HCT116 (cell line): Measurements from ENCODE around the gene DIAPH3. TPM values are rescaled to one million over a fixed set of nuclear protein-coding genes. Genes with fewer than 3 reads are reported as not detected.

ENCODE experiments used
- ATAC-seq: fragments of 200-7000 bp; cut with Tn5 transposase; 2 replicates; pipeline ENCODE4 v1.9.1; 2020; ENCODE audit warnings: mild to moderate bottlenecking, moderate library complexity
- BruUV-seq: library from RNA; stranded (reverse); fragments of 400-500 nt; replicated peaks from 2 replicates; lab custom pipeline; 2021; lab: Mats Ljungman, UMichigan
- CTCF ChIA-PET: fragments of 300-600 bp; sonication (Branson Sonifier 250); formaldehyde crosslinking; loops from one replicate; lab custom pipeline; 2021; ENCODE audit warnings: antibody characterized with exemption; lab: Charles Lee
- POLR2A ChIA-PET: fragments of 300-600, 350-600 bp; sonication (Branson Sonifier 250); formaldehyde crosslinking; loops from one replicate; lab custom pipeline; 2021; ENCODE audit warnings: antibody characterized with exemption; lab: Charles Lee
- RAD21 ChIA-PET, 2 experiments: fragments of 300-600 bp; sonication (Branson Sonifier 250); formaldehyde crosslinking; loops; one replicate each; lab custom pipeline; 2023; ENCODE audit warnings: low total read pairs in 2 of 2; ENCODE audit not compliant: uncharacterized antibody in 2 of 2, unreplicated experiment in 2 of 2, low non-redundant PET in 1 of 2; lab: Charles Lee
- DNase-seq: peaks from one replicate; pipeline ENCODE4 v3.0.0-alpha.2; 2010; ENCODE audit warnings: low read depth, low spot score
- H2AFZ ChIP-seq: fragments of 200-600 bp; shearing (Covaris generic), sonication (generic); 2 replicates; pipeline ENCODE4 v1.6.1; 2017; ENCODE audit warnings: low read depth, mixed run types, mixed read lengths, antibody characterized with exemption, low read length; ENCODE audit not compliant: poor library complexity, severe bottlenecking
- H3K27ac ChIP-seq: 2 replicates; pipeline ENCODE4 v1.5.1; 2012; ENCODE audit warnings: low read depth, low read length
- H3K27me3 ChIP-seq: fragments of 200-600 bp; sonication (generic); 2 replicates; pipeline ENCODE4 v1.6.1; 2016; ENCODE audit warnings: mixed run types, low read length, mixed read lengths; ENCODE audit not compliant: insufficient read depth
- H3K36me3 ChIP-seq, 2 experiments: fragments of 200-500 bp in 1 of 2; fragments of 200-600 bp in 1 of 2; sonication (Bioruptor generic) in 1 of 2; sonication (generic) in 1 of 2; 2 replicates each; pipeline versions ENCODE4 v1.5.1 to v1.6.1; 2014 to 2016; ENCODE audit warnings: low read length in 2 of 2, inconsistent platforms in 1 of 2, mixed read lengths in 1 of 2, mixed run types in 1 of 2; ENCODE audit not compliant: insufficient read depth in 2 of 2, control insufficient read depth in 1 of 2
- H3K4me1 ChIP-seq, 2 experiments: fragments of 200-600 bp in 1 of 2; sonication (generic) in 1 of 2; 2 replicates each; pipeline versions ENCODE4 v1.5.1 to v1.6.1; 2012 to 2017; ENCODE audit warnings: low read length in 2 of 2, inconsistent platforms in 1 of 2, mild to moderate bottlenecking in 1 of 2, mixed read lengths in 1 of 2, mixed run types in 1 of 2, moderate library complexity in 1 of 2; ENCODE audit not compliant: insufficient read depth in 2 of 2, control insufficient read depth in 1 of 2
- H3K4me2 ChIP-seq: fragments of 200-600 bp; sonication (generic); 2 replicates; pipeline ENCODE4 v1.6.1; 2017; ENCODE audit warnings: mixed run types, low read length, mixed read lengths
- H3K4me3 ChIP-seq, 2 experiments: fragments of 200-600 bp in 1 of 2; sonication (generic) in 1 of 2; replicated peaks in 1 of 2; 2 replicates each; pipeline ENCODE4 v1.5.1; 2011 to 2016; ENCODE audit warnings: low read length in 2 of 2, control low read depth in 1 of 2, low read depth in 1 of 2, mild to moderate bottlenecking in 1 of 2, mixed read lengths in 1 of 2, mixed run types in 1 of 2
- H3K79me2 ChIP-seq: fragments of 200-600 bp; sonication (generic); 2 replicates; pipeline ENCODE4 v1.6.1; 2017; ENCODE audit warnings: mild to moderate bottlenecking, mixed run types, low read length, moderate library complexity, mixed read lengths; ENCODE audit not compliant: insufficient read depth
- H3K9ac ChIP-seq: fragments of 200-600 bp; sonication (generic); 2 replicates; pipeline ENCODE4 v1.6.1; 2016; ENCODE audit warnings: low read length, mixed read lengths
- H3K9me2 ChIP-seq: fragments of 200-600 bp; sonication (generic), shearing (Covaris generic); 2 replicates; pipeline ENCODE4 v1.6.1; 2017; ENCODE audit warnings: mixed run types, mild to moderate bottlenecking, moderate library complexity; ENCODE audit not compliant: insufficient read depth
- H3K9me3 ChIP-seq, 2 experiments: fragments of 200-500 bp in 1 of 2; fragments of 200-600 bp in 1 of 2; sonication (Bioruptor generic) in 1 of 2; sonication (generic) in 1 of 2; 2 replicates each; pipeline ENCODE4 v1.6.1; 2014 to 2017; ENCODE audit warnings: low read length in 2 of 2, mixed read lengths in 2 of 2, inconsistent platforms in 1 of 2, low read depth in 1 of 2, mild to moderate bottlenecking in 1 of 2, mixed run types in 1 of 2, moderate library complexity in 1 of 2; ENCODE audit not compliant: control insufficient read depth in 1 of 2, insufficient read depth in 1 of 2
- H4K20me1 ChIP-seq: fragments of 200-600 bp; sonication (generic), shearing (Covaris generic); 2 replicates; pipeline ENCODE4 v1.6.1; 2017; ENCODE audit warnings: mixed run types, mild to moderate bottlenecking, moderate library complexity; ENCODE audit not compliant: insufficient read depth
- CBX3 ChIP-seq: IDR thresholded peaks from 2 replicates; pipeline ENCODE4 v1.6.1; 2012; ENCODE audit warnings: low read depth
- CEBPB ChIP-seq: IDR thresholded peaks from 2 replicates; pipeline ENCODE4 v1.6.1; 2012; ENCODE audit warnings: low read depth
- EGR1 ChIP-seq: IDR thresholded peaks from 2 replicates; pipeline ENCODE4 v1.6.1; 2012; ENCODE audit warnings: low read depth
- ELF1 ChIP-seq: IDR thresholded peaks from 2 replicates; pipeline ENCODE4 v1.6.1; 2012; ENCODE audit warnings: low read depth, borderline replicate concordance
- EZH2 ChIP-seq: fragments of 200-600 bp; sonication (generic); IDR thresholded peaks from 2 replicates; pipeline ENCODE4 v1.6.1; 2017; ENCODE audit warnings: antibody characterized with exemption, mixed run types
- EZH2phosphoT487 ChIP-seq: fragments of 200-600 bp; IDR thresholded peaks from 2 replicates; pipeline ENCODE4 v1.6.1; 2018; ENCODE audit warnings: antibody characterized with exemption, borderline replicate concordance
- FOSL1 ChIP-seq: IDR thresholded peaks from 2 replicates; pipeline ENCODE4 v1.6.1; 2012; ENCODE audit warnings: low read depth
- JUND ChIP-seq: IDR thresholded peaks from 2 replicates; pipeline ENCODE4 v1.6.1; 2012
- POLR2A ChIP-seq: IDR thresholded peaks from 2 replicates; pipeline ENCODE4 v1.7.0; 2011; ENCODE audit warnings: borderline replicate concordance; ENCODE audit not compliant: insufficient read depth, insufficient read length; ENCODE audit errors: extremely low read depth
- POLR2AphosphoS5 ChIP-seq: IDR thresholded peaks from 2 replicates; pipeline ENCODE4 v1.6.1; 2011; ENCODE audit warnings: mild to moderate bottlenecking, low read depth, low read length, moderate library complexity
- RAD21 ChIP-seq: IDR thresholded peaks from 2 replicates; pipeline ENCODE4 v1.6.1; 2012; ENCODE audit warnings: low read depth, mild to moderate bottlenecking
- SIN3A ChIP-seq: IDR thresholded peaks from 2 replicates; pipeline ENCODE4 v1.6.1; 2012; ENCODE audit warnings: low read depth
- SP1 ChIP-seq: IDR thresholded peaks from 2 replicates; pipeline ENCODE4 v1.6.1; 2012; ENCODE audit warnings: low read depth
- SRF ChIP-seq: IDR thresholded peaks from 2 replicates; pipeline ENCODE4 v1.6.1; 2012; ENCODE audit warnings: low read depth
- TCF7L2 ChIP-seq: IDR thresholded peaks from 2 replicates; pipeline ENCODE4 v1.7.0; 2011; ENCODE audit warnings: borderline replicate concordance, inconsistent platforms; ENCODE audit not compliant: insufficient read depth, insufficient read length; ENCODE audit errors: extremely low read depth
- YY1 ChIP-seq: IDR thresholded peaks from 2 replicates; pipeline ENCODE4 v1.6.1; 2011; ENCODE audit warnings: low read length, low read depth, moderate library complexity, mild to moderate bottlenecking; ENCODE audit not compliant: insufficient replicate concordance; ENCODE audit errors: extremely low read depth
- intact Hi-C: fragments of 100-400 bp; cut with micrococcal nuclease; formaldehyde crosslinking; loops from 2 replicates; pipeline ENCODE4 v1.10.0; 2022
- total RNA-seq: library from RNA; stranded (reverse); gene quantifications from one replicate; pipeline ENCODE4 v1.2.1, GENCODE V29; 2021; ENCODE audit not compliant: unreplicated experiment
- TF ChIP-seq, protein P1 (sequence below), 3 experiments: fragments of 200-600 bp in 1 of 3; sonication (generic) in 1 of 3; IDR thresholded peaks in 2 of 3; conservative IDR thresholded peaks in 1 of 3; 2 replicates each; pipeline ENCODE4 v1.5.1; 2012 to 2017; ENCODE audit warnings: low read depth in 2 of 3, low read length in 2 of 3, antibody characterized with exemption in 1 of 3, borderline replicate concordance in 1 of 3, control low read depth in 1 of 3, mild to moderate bottlenecking in 1 of 3, mixed read lengths in 1 of 3, mixed run types in 1 of 3, moderate library complexity in 1 of 3; ENCODE audit not compliant: insufficient read depth in 1 of 3
- TF ChIP-seq, protein P2 (sequence below): IDR thresholded peaks from 2 replicates; pipeline ENCODE4 v1.6.1; 2012
- TF ChIP-seq, protein P3 (sequence below): IDR thresholded peaks from 2 replicates; pipeline ENCODE4 v1.6.1; 2012; ENCODE audit warnings: low read depth
- TF ChIP-seq, protein P4 (sequence below): IDR thresholded peaks from 2 replicates; pipeline ENCODE4 v1.6.1; 2012

The DIAPH3 gene
- total RNA-seq, 1 experiment from 2014 or later: 22.8 TPM

DNA sequence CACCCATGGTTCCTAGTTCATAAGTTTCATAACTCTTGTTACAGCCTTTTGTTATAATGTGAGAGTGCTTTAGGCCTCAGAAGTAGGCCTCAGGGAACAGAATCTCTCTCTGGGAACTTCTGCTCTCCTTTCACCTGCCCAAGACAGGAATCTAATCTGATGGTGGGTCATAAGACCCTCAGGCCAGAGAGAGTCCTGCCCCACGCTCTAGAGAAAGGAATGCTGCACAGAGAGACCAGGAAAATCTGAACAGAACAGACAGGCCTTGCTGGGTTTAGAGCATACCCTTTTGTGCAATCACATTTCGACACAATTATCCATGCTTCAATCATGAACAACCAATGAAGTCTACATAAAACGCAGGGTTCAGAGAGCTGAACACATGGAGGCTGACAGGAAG lies 3.4 kb upstream of the DIAPH3 start (continued):
- TF ChIP-seq, protein P1, sequence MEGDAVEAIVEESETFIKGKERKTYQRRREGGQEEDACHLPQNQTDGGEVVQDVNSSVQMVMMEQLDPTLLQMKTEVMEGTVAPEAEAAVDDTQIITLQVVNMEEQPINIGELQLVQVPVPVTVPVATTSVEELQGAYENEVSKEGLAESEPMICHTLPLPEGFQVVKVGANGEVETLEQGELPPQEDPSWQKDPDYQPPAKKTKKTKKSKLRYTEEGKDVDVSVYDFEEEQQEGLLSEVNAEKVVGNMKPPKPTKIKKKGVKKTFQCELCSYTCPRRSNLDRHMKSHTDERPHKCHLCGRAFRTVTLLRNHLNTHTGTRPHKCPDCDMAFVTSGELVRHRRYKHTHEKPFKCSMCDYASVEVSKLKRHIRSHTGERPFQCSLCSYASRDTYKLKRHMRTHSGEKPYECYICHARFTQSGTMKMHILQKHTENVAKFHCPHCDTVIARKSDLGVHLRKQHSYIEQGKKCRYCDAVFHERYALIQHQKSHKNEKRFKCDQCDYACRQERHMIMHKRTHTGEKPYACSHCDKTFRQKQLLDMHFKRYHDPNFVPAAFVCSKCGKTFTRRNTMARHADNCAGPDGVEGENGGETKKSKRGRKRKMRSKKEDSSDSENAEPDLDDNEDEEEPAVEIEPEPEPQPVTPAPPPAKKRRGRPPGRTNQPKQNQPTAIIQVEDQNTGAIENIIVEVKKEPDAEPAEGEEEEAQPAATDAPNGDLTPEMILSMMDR (IDR thresholded peaks at IDR 0.05 in 2 of 3, conservative IDR thresholded peaks at IDR 0.05 in 1 of 3; ENCODE audit: borderline replicate concordance in 1 of 3, insufficient read depth in 1 of 3, low read depth in 2 of 3, low read length in 2 of 3): no peak
- no peak for TF ChIP-seq ELF1

DNA sequence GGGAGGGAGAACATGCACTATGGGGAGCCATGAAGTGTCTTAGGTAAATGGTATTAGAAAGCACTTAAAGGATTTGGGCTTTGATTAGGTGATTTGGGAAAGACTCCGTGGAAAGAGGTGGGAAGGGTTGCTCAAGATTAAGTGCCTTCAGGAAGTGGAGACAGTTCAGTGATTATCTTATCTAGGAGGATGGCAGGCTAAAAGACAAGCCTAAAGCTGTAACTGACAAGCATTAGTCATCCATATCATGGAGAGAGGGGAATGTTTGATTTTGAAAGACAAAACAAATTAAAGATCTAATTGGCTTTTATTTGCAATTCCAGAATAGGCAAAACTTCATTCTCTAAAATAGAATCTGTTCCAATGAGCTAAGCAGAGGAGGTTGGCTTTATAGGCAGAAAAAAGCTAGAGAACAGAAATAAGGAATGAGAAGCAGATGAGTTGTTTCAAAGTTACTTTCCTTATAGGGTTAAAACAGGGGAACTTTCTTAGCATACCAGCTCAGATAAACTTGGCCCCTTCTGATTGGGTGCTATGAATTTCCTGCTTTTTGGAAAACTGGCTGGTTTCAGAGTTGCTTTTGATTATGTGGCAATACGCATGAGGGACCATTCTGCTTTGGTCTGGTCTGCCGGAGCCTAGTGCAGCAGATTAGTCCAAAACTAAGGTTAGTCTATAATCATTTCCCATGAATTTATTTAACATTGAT lies 1.8 kb upstream of the DIAPH3 start:
- Histone ChIP-seq H3K4me2 (peak overlapping the region; percentile 79), H3K9me3 (no peaks in the 10 kb centered on the region), H3K4me1 (peaks cover 11 to 16% of the 10 kb centered on the region in 2 experiments; a peak in 3 of 4 replicates), H3K9me2 (no peaks in the 10 kb centered on the region), H3K9ac (0 out of 2 replicates have a peak overlapping the region, but pooled peaks have one; percentile 88), H3K79me2 (peaks cover 36% of the 10 kb centered on the region), H3K36me3 (no peaks in the 10 kb centered on the region; a peak in 1 of 4 replicates), H4K20me1 (no peaks in the 10 kb centered on the region), H3K27ac (0 out of 2 replicates have a peak overlapping the region, but pooled peaks have one; percentile 4), H3K4me3 (no peak overlapping the region), H3K27me3 (no peaks in the 10 kb centered on the region), H2AFZ (no peak overlapping the region)
- POLR2A ChIA-PET: no interaction called here
- CTCF ChIA-PET: no interaction called here
- DNase-seq: no peak
- no peak for ATAC-seq
- TF ChIP-seq POLR2AphosphoS5 (no peak), CBX3 (no peak), RAD21 (no peak), CEBPB (no peak), ELF1 (no peak), YY1 (no peak), EGR1 (no peak), SP1 (no peak), EZH2phosphoT487 (no peak), EZH2 (no peak), SRF (no peak), FOSL1 (no peak), POLR2A (no peak), JUND (no peak), SIN3A (no peak), TCF7L2 (no peak)
- TF ChIP-seq, protein P2, sequence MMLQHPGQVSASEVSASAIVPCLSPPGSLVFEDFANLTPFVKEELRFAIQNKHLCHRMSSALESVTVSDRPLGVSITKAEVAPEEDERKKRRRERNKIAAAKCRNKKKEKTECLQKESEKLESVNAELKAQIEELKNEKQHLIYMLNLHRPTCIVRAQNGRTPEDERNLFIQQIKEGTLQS: no peak
- TF ChIP-seq, protein P3, sequence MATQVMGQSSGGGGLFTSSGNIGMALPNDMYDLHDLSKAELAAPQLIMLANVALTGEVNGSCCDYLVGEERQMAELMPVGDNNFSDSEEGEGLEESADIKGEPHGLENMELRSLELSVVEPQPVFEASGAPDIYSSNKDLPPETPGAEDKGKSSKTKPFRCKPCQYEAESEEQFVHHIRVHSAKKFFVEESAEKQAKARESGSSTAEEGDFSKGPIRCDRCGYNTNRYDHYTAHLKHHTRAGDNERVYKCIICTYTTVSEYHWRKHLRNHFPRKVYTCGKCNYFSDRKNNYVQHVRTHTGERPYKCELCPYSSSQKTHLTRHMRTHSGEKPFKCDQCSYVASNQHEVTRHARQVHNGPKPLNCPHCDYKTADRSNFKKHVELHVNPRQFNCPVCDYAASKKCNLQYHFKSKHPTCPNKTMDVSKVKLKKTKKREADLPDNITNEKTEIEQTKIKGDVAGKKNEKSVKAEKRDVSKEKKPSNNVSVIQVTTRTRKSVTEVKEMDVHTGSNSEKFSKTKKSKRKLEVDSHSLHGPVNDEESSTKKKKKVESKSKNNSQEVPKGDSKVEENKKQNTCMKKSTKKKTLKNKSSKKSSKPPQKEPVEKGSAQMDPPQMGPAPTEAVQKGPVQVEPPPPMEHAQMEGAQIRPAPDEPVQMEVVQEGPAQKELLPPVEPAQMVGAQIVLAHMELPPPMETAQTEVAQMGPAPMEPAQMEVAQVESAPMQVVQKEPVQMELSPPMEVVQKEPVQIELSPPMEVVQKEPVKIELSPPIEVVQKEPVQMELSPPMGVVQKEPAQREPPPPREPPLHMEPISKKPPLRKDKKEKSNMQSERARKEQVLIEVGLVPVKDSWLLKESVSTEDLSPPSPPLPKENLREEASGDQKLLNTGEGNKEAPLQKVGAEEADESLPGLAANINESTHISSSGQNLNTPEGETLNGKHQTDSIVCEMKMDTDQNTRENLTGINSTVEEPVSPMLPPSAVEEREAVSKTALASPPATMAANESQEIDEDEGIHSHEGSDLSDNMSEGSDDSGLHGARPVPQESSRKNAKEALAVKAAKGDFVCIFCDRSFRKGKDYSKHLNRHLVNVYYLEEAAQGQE: no peak
- TF ChIP-seq, protein P4, sequence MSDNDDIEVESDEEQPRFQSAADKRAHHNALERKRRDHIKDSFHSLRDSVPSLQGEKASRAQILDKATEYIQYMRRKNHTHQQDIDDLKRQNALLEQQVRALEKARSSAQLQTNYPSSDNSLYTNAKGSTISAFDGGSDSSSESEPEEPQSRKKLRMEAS: no peak
- intact Hi-C loops: no loop called here
- no TSS peak for BruUV-seq
- RAD21 ChIA-PET: no interaction called here
